HG02981 (cell line): ENCODE measurements around the gene SPSB2.
"Not testable (repeated sequence)": the region's sequence is repeated elsewhere in the genome, so short reads cannot be mapped to it uniquely, and the experiment has no call there.

Experiments
- ATAC-seq: cut with Tn5 transposase; IDR thresholded peaks from one replicate; pipeline ENCODE4 v1.9.1; 2021; ENCODE audit warnings: mild to moderate bottlenecking, moderate library complexity; ENCODE audit not compliant: unreplicated experiment

SPSB2 gene

GRCh38 chr12:6871052-6871957, 1.8 kb downstream of the SPSB2 start:
- ATAC-seq: no peak

- not testable (repeated sequence) for ATAC-seq
These were observed 2.8 kb downstream of the SPSB2 start for GRCh38 chr12:6870304-6870703.

GRCh38 chr12:6869049-6870021, 3.8 kb downstream of the SPSB2 start:
- no peak for ATAC-seq

- ATAC-seq: no peak
These were observed 4.7 kb downstream of the SPSB2 start for GRCh38 chr12:6868211-6869048.

- peak; percentile 57 for ATAC-seq
These were observed 5.5 kb downstream of the SPSB2 start, which contains the start of gene TPI1 for GRCh38 chr12:6867413-6868210. Gene TPI1 (plus strand): TSS chr12:6867531. CDS start chr12:6867567, 36 bp downstream.

GRCh38 chr12:6866920-6867412, 6.1 kb downstream of the SPSB2 start:
- ATAC-seq: peak; percentile 5

GRCh38 chr12:6866163-6866919, 6.8 kb downstream of the SPSB2 start:
- no peak for ATAC-seq

- not testable (repeated sequence) for ATAC-seq
These were observed 7.8 kb downstream of the SPSB2 start for GRCh38 chr12:6865307-6865706.

- ATAC-seq: no peak
These were observed 9.3 kb downstream of the SPSB2 start for GRCh38 chr12:6863586-6864321.

- ATAC-seq: no peak
These were observed 10.1 kb downstream of the SPSB2 start for GRCh38 chr12:6863033-6863432.

GRCh38 chr12:6861391-6861790, 11.7 kb downstream of the SPSB2 start:
- ATAC-seq: no peak

- no peak for ATAC-seq
These were observed 12.2 kb downstream of the SPSB2 start for GRCh38 chr12:6860942-6861341.

- ATAC-seq: no peak
These were observed 13.0 kb downstream of the SPSB2 start for GRCh38 chr12:6860116-6860515.

- ATAC-seq: no peak
These were observed 14.3 kb downstream of the SPSB2 start for GRCh38 chr12:6858799-6859198.

GRCh38 chr12:6855322-6855721, 17.8 kb downstream of the SPSB2 start:
- ATAC-seq: no peak

GRCh38 chr12:6854036-6854435, 19.1 kb downstream of the SPSB2 start:
- ATAC-seq: no peak

- no peak for ATAC-seq
These were observed 19.5 kb downstream of the SPSB2 start for GRCh38 chr12:6853626-6854025.
